Measurements from ENCODE around the gene CHRM2.

DNA sequence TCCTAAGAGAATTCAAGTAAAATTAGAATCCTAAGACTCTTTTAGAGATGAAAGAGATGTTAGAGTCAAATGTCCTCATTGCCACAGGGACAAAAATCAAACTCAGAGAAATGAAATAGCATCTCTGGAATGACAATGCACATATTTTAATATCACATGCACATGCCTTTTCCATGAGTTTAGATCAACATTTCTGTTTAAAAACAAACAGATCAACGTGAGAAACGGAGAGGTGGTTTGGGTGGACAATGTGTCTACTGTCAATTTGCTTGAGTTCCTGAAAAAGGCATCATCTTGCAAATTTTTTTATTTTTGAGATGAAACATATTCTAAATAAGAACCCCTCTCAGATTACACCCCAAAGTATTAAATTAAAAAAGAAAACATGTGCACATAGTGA lies 130.0 kb downstream of the CHRM2 start:
- TF ChIP-seq CTCF (IDR thresholded peaks at IDR 0.05 in 8 of 11, conservative IDR thresholded peaks at IDR 0.05 in 3 of 11) (no peak), POLR2A (IDR thresholded peaks at IDR 0.05) (no peak)

Data from spleen (tissue), 7 donors.